Uterus (tissue), 4 donors: ENCODE data around the gene BPIFB6. TPM values are rescaled to one million over a fixed set of nuclear protein-coding genes. Genes with fewer than 3 reads are reported as not detected.

Experiments used
- DNase-seq, 2 donors: peaks; one replicate each; pipeline ENCODE4 v3.0.0-alpha.2; 2019 to 2020
- H3K27ac ChIP-seq, 2 donors: fragments of 200-600 bp; sonication (generic); 1 replicate in 1 of 2; 2 replicates in 1 of 2; pipeline ENCODE4 v1.5.1; 2016 to 2018
- H3K27me3 ChIP-seq, 2 donors: fragments of 200-600 bp; sonication (generic); one replicate each; pipeline ENCODE4 v1.5.1; 2018 to 2019; ENCODE audit warnings: control low read depth in 1 of 2
- H3K36me3 ChIP-seq, 2 donors: fragments of 200-600 bp; sonication (generic); one replicate each; pipeline ENCODE4 v1.5.1; 2019; ENCODE audit warnings: control low read depth in 1 of 2
- H3K4me1 ChIP-seq, 2 donors: fragments of 200-600 bp; sonication (generic); one replicate each; pipeline ENCODE4 v1.5.1; 2018 to 2019; ENCODE audit warnings: control low read depth in 1 of 2
- H3K4me3 ChIP-seq, 2 donors: fragments of 200-600 bp; sonication (generic); 1 replicate in 1 of 2; 2 replicates in 1 of 2; pipeline ENCODE4 v1.5.1; 2018 to 2019; ENCODE audit warnings: mild to moderate bottlenecking in 1 of 2
- H3K9me3 ChIP-seq, 2 donors: fragments of 200-600 bp; sonication (generic); one replicate each; pipeline ENCODE4 v1.5.1; 2019; ENCODE audit warnings: control low read depth in 1 of 2
- CTCF ChIP-seq, 4 experiments: fragments of 200-600 bp in 2 of 4; fragments of 450-650 bp in 2 of 4; sonication (generic) in 2 of 4; IDR thresholded peaks; one replicate each; pipeline ENCODE4 v1.5.1; 2016 to 2019; ENCODE audit warnings: antibody characterized with exemption in 4 of 4, mild to moderate bottlenecking in 2 of 4, moderate library complexity in 1 of 4
- POLR2A ChIP-seq, 2 donors: fragments of 450-650 bp; IDR thresholded peaks; one replicate each; pipeline ENCODE4 v1.6.1; 2016; ENCODE audit warnings: antibody characterized with exemption in 2 of 2, mild to moderate bottlenecking in 1 of 2, moderate library complexity in 1 of 2
- intact Hi-C: fragments of 100-400 bp; cut with DNase I; formaldehyde crosslinking; loops from one replicate; pipeline ENCODE4 v1.15.1; 2023; ENCODE audit warnings: low total_unique reads
- total RNA-seq, 4 donors: library from RNA; depleted of rRNA in 3 of 4; stranded (reverse); fragments of >200 nt in 3 of 4; gene quantifications; one replicate each; pipeline versions ENCODE4 v1.1.0 to v1.2.4, GENCODE V29; 2014 to 2023
- donor health status: DM: yes; HTN: yes; CAD: no.

Gene BPIFB6
- total RNA-seq, 4 donors from 2014 or later, result not detected

GRCh38 chr20:33004141-33004751 is 27.2 kb upstream of the BPIFB6 start, which contains the start of gene SUN5:
SUN5 (minus strand) TSS chr20:33004433; CDS start chr20:33004340, 93 bp downstream.
- Histone ChIP-seq H3K4me1 (no peaks in the 10 kb centered on the region), H3K27me3 (no peaks in the 10 kb centered on the region), H3K4me3 (no peak within 1 kb of the TSS), H3K36me3 (no peaks in the 10 kb centered on the region), H3K9me3 (no peaks in the 10 kb centered on the region), H3K27ac (no peak within 1 kb of the TSS)
- DNase-seq, result no peak
- no peak for TF ChIP-seq POLR2A (IDR thresholded peaks at IDR 0.05)
- intact Hi-C loops, result no loop called here

GRCh38 chr20:33005132-33005566 is 26.3 kb upstream of the BPIFB6 start:
- H3K9me3 ChIP-seq, result no peaks in the 10 kb centered on the region
- DNase-seq, result no peak
- intact Hi-C loops, result no loop called here
- no peaks in the 10 kb centered on the region for H3K4me1 ChIP-seq
- no peak for TF ChIP-seq POLR2A (IDR thresholded peaks at IDR 0.05)
- no peak for TF ChIP-seq CTCF (IDR thresholded peaks at IDR 0.05)
- no peaks in the 10 kb centered on the region for H3K27me3 ChIP-seq
- no peak overlapping the region for H3K4me3 ChIP-seq
- no peaks in the 10 kb centered on the region for H3K36me3 ChIP-seq
- no peak overlapping the region for H3K27ac ChIP-seq

- no peaks in the 10 kb centered on the region for H3K36me3 ChIP-seq
- H3K27ac ChIP-seq, result no peak overlapping the region
- intact Hi-C loops, result no loop called here
- no peak for DNase-seq
- no peak for TF ChIP-seq POLR2A (IDR thresholded peaks at IDR 0.05)
- no peak for TF ChIP-seq CTCF (IDR thresholded peaks at IDR 0.05)
- no peaks in the 10 kb centered on the region for H3K27me3 ChIP-seq
- no peaks in the 10 kb centered on the region for H3K4me1 ChIP-seq
- H3K4me3 ChIP-seq, result no peak overlapping the region
- H3K9me3 ChIP-seq, result no peaks in the 10 kb centered on the region
Observed at GRCh38 chr20:33005908-33006775, 25.3 kb upstream of the BPIFB6 start.

DNA sequence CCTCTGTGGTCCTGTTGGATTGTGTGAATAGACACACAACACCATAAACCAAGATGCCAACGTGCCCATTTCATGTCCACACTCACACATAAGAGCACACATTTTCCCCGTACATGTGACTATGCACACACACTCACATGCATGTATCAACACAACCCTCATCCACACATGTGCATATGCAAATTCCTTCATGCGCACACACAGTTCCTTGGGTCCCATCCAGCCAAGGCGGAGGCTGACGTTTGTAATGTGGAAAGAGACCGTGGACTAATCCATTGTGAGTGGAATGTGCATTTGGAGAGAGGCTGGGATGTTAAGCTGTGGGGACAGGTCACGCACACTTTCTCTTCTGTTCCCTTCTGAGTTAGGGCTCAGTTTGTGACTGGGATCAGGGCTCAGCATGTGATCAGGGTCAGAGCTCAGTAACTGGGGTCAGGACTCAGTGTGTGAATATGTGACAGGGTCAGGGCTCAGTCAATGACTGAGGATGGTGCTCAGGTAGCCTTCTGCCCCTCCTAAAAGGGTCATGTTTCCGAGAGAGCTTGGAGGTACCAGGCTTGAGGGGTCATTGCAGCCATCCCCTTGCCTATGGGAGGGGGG is 24.6 kb upstream of the BPIFB6 start:
- no peak for TF ChIP-seq POLR2A (IDR thresholded peaks at IDR 0.05)
- TF ChIP-seq CTCF (IDR thresholded peaks at IDR 0.05), result no peak
- Histone ChIP-seq H3K27me3 (no peaks in the 10 kb centered on the region), H3K4me3 (no peak overlapping the region), H3K9me3 (no peaks in the 10 kb centered on the region), H3K27ac (no peak overlapping the region), H3K4me1 (no peaks in the 10 kb centered on the region), H3K36me3 (no peaks in the 10 kb centered on the region)
- intact Hi-C loops, result no loop called here
- DNase-seq, result no peak

- intact Hi-C loops, result no loop called here
- no peak for TF ChIP-seq CTCF (IDR thresholded peaks at IDR 0.05)
- no peak for TF ChIP-seq POLR2A (IDR thresholded peaks at IDR 0.05)
- Histone ChIP-seq H3K4me3 (no peak within 1 kb of the TSS), H3K4me1 (no peaks in the 10 kb centered on the region), H3K36me3 (no peaks in the 10 kb centered on the region), H3K27me3 (no peaks in the 10 kb centered on the region), H3K9me3 (no peaks in the 10 kb centered on the region), H3K27ac (no peak within 1 kb of the TSS)
- DNase-seq, result no peak
Observed at GRCh38 chr20:33007376-33008335, 23.8 kb upstream of the BPIFB6 start, which contains the start of gene BPIFB2. BPIFB2 (plus strand) TSS chr20:33007704; CDS start chr20:33008575, 871 bp downstream.
